GM12891 (cell line): Measurements from ENCODE around the gene KRTAP4-6.

Source experiments
- PAX5 ChIP-seq: IDR thresholded peaks from 2 replicates; pipeline ENCODE4 v1.6.1; 2011; ENCODE audit warnings: low read length, moderate library complexity, mild to moderate bottlenecking; ENCODE audit not compliant: insufficient read depth, severe bottlenecking
- POLR2A ChIP-seq: IDR thresholded peaks from 2 replicates; pipeline ENCODE4 v1.6.1; 2011; ENCODE audit warnings: low read depth, low read length, control low read depth
- POLR2AphosphoS5 ChIP-seq: IDR thresholded peaks from 2 replicates; pipeline ENCODE4 v1.6.1; 2011; ENCODE audit warnings: low read depth, low read length, control low read depth
- POU2F2 ChIP-seq: IDR thresholded peaks from 2 replicates; pipeline ENCODE4 v1.6.1; 2011; ENCODE audit warnings: low read depth, mild to moderate bottlenecking, control low read depth, low read length, moderate library complexity
- SPI1 ChIP-seq: IDR thresholded peaks from 2 replicates; pipeline ENCODE4 v1.6.1; 2011; ENCODE audit warnings: low read depth, low read length, control low read depth

DNA sequence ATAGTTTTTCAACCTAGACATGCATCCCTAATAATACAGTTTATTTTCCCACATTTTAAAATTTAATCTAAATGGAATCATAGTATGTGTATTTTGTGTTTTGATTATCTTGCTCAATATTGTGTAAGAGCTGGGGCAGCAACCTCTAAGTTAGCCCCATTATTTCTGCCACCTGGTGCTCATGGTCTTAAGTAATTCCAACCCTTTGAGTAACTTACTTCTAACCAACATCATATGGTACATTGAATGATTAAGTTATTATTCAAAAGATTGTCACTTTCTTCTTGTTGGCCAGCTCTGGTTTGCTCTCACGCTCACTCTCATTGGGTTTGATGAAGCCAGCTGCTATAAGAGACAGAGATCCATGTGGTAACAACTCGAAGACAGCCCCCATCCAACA is 31.5 kb upstream of the KRTAP4-6 start:
- TF ChIP-seq POLR2A = no peak
- no peak for TF ChIP-seq POU2F2
- TF ChIP-seq PAX5 = no peak
- TF ChIP-seq SPI1 = no peak
- TF ChIP-seq POLR2AphosphoS5 = no peak
